GM21529 (cell line): ENCODE data around the gene UTP25.
"Not testable (repeated sequence)": the region's sequence is repeated elsewhere in the genome, so short reads cannot be mapped to it uniquely, and the experiment has no call there.

Experiments
- ATAC-seq: cut with Tn5 transposase; IDR thresholded peaks from one replicate; pipeline ENCODE4 v1.9.1; 2021; ENCODE audit not compliant: unreplicated experiment

Gene UTP25

GRCh38 chr1:209827384-209828262 is at the start of gene UTP25:
Gene UTP25, plus strand, starts transcription at chr1:209827972. Its CDS starts 92 bp downstream, at chr1:209828064.
- peak; percentile 90 for ATAC-seq

- ATAC-seq = no peak
Observed at GRCh38 chr1:209778102-209778501, 49.7 kb upstream of the UTP25 start.

- no peak for ATAC-seq
Observed at GRCh38 chr1:209780268-209780667, 47.5 kb upstream of the UTP25 start.

GRCh38 chr1:209783386-209783785 is 44.4 kb upstream of the UTP25 start:
- no peak for ATAC-seq

GRCh38 chr1:209784265-209785169 is 43.3 kb upstream of the UTP25 start, which contains the start of gene C1orf74:
Gene C1orf74, minus strand, starts transcription at chr1:209784559. Its CDS starts 925 bp downstream, at chr1:209783634.
- peak; percentile 99 for ATAC-seq

GRCh38 chr1:209785592-209785991 is 42.2 kb upstream of the UTP25 start:
- no peak for ATAC-seq

- ATAC-seq = no peak
Observed at GRCh38 chr1:209786146-209786545, 41.6 kb upstream of the UTP25 start.

- no peak for ATAC-seq
Observed at GRCh38 chr1:209787551-209787950, 40.2 kb upstream of the UTP25 start.

- ATAC-seq = no peak
Observed at GRCh38 chr1:209789245-209789644, 38.5 kb upstream of the UTP25 start.

GRCh38 chr1:209790286-209791193 is 37.2 kb upstream of the UTP25 start:
- ATAC-seq = no peak

GRCh38 chr1:209791920-209792319 is 35.9 kb upstream of the UTP25 start:
- ATAC-seq = no peak

- ATAC-seq = not testable (repeated sequence)
Observed at GRCh38 chr1:209793711-209794110, 34.1 kb upstream of the UTP25 start.

GRCh38 chr1:209797978-209798639 is 29.7 kb upstream of the UTP25 start:
- no peak for ATAC-seq

GRCh38 chr1:209800984-209801834 is 26.6 kb upstream of the UTP25 start:
- no peak for ATAC-seq

- no peak for ATAC-seq
Observed at GRCh38 chr1:209802117-209802779, 25.5 kb upstream of the UTP25 start.

GRCh38 chr1:209802780-209803152 is 25.0 kb upstream of the UTP25 start:
- no peak for ATAC-seq

- ATAC-seq = no peak
Observed at GRCh38 chr1:209803568-209803967, 24.2 kb upstream of the UTP25 start.

- ATAC-seq = no peak
Observed at GRCh38 chr1:209805341-209805781, 22.4 kb upstream of the UTP25 start.
